ENCODE results near the gene DPY19L1.

DNA sequence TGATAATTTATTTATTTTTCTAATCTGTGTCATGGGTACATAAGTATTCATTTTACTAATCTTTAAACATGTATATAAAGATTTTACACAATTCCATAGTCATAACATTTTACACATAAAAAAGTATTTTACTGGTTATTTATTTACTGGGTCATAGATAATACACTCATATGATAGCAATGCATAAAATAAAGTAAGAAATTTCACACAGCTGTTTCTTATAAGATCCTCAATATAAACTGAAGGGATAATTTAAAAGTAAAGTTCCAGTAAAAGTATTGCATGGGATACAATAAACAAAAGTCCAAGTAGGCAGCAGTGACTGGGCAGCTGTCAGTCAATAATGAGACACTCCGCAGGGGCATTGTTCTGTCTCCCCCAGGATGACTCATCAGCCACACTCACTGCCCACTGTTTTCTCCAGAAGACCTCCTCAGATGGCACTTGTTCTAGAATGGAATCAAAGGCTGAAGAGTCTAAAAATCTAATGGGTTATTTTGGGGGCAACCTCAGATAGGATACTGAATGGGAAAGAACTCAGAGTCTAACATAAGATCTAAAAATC lies 32.7 kb downstream of the DPY19L1 start:
- TF ChIP-seq CTCF (IDR thresholded peaks at IDR 0.05): no peak
- no peak for TF ChIP-seq POLR2A (IDR thresholded peaks at IDR 0.05)
